Measurements from ENCODE around the gene FAM174B.

The FAM174B gene

DNA sequence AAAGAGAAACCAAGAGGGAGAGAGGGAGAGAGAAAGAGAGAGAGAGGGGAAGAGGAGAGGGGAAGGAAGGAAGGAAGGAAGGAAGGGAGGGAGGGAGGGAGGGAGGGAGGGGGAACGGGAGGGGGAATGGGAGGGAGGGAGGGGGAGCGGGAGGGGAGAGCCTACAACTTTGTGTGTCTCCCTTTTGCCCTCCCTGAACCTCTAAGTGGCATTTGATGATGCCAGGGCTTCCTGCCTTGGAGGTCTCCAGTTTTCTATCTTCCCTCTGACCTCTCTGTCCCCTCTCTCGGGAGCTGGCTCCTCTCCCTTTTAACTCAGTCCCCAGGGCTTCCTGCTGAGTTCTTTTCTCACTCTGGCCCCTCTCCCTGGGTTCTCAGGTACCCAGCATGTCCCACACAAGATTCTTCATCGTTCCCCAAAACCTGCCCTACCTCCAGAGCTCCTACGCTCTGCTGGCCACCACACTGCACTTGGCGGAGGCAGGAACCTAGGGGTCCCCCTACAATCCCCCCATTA, 12.5 kb upstream of the FAM174B start:
- DNase-seq (ENCODE audit: low read depth, low spot score) = no peak
- TF ChIP-seq, protein P1, sequence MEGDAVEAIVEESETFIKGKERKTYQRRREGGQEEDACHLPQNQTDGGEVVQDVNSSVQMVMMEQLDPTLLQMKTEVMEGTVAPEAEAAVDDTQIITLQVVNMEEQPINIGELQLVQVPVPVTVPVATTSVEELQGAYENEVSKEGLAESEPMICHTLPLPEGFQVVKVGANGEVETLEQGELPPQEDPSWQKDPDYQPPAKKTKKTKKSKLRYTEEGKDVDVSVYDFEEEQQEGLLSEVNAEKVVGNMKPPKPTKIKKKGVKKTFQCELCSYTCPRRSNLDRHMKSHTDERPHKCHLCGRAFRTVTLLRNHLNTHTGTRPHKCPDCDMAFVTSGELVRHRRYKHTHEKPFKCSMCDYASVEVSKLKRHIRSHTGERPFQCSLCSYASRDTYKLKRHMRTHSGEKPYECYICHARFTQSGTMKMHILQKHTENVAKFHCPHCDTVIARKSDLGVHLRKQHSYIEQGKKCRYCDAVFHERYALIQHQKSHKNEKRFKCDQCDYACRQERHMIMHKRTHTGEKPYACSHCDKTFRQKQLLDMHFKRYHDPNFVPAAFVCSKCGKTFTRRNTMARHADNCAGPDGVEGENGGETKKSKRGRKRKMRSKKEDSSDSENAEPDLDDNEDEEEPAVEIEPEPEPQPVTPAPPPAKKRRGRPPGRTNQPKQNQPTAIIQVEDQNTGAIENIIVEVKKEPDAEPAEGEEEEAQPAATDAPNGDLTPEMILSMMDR (IDR thresholded peaks at IDR 0.05; ENCODE audit: insufficient read depth, low read length, missing control alignments) = no peak
- no peak overlapping the region for H3K4me3 ChIP-seq (ENCODE audit: low read depth, low read length)
- POLR2A ChIA-PET = no interaction called here
- CTCF ChIA-PET = no interaction called here

DNA sequence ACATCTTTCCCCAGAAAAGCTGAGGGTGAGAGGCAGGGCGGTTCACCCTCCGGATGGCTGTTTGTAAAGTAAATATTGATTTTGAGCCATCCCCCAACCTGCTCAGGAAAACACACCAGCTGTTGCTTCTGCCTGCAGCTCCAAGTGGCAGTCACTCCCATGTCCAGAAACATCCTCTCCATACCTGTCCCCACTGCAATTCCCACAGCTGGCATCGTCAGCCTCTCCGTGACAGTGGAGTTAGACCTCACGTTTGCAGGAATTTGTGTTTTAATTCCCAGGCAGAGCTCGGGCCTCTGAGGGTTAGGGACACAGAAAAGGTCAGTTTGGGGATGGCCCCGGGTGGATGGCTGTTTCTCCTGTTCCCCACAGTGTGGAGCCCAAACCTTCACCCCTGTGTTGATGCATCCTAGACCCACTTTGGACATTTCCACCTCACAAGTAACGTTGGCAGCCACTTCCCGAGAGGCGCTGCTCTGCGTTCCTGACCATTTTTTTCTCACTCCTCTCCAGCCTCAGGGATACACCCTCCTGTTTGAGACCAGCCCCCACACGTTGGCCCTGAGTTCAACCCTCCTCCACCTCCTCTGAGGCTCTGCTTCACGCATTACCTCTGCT, 11.8 kb upstream of the FAM174B start:
- ChIA-PET POLR2A (no interaction called here), CTCF (no interaction called here)
- no peak overlapping the region for H3K4me3 ChIP-seq (ENCODE audit: low read depth, low read length)
- no peak for DNase-seq (ENCODE audit: low read depth, low spot score)
- TF ChIP-seq, protein P1 (IDR thresholded peaks at IDR 0.05; ENCODE audit: insufficient read depth, low read length, missing control alignments) = no peak

DNA sequence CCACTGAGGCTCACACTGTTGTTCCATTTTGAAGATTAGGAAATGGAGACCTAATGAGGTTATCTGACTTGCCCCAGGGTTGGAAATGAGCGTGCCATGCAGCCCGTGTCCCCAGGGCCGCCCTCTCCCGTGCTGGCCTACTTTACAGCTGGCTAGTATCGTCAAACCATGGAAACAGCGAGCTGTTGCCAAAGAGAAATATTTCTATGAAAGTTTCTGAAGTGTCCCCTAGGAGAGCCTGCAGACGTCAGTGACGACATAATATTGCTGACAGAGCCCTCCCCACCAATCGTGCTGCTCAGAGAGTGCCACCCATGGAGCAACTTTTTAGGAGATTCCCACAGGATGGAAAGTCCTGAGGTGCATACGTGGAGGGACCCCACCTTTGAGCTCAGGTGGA, 11.2 kb upstream of the FAM174B start:
- ChIA-PET POLR2A (no interaction called here), CTCF (no interaction called here)
- no peak overlapping the region for H3K4me3 ChIP-seq (ENCODE audit: low read depth, low read length)
- DNase-seq (ENCODE audit: low read depth, low spot score) = no peak
- TF ChIP-seq, protein P1 (IDR thresholded peaks at IDR 0.05; ENCODE audit: insufficient read depth, low read length, missing control alignments) = no peak

- no peak for DNase-seq (ENCODE audit: low read depth, low spot score)
- ChIA-PET POLR2A (no interaction called here), CTCF (interaction anchor here (0.9 to 1.4 kb wide), 2 partner anchors 18 to 50 kb away, joined by 3 read pairs; no protein-coding TSS in a partner anchor)
- TF ChIP-seq, protein P1 (IDR thresholded peaks at IDR 0.05; ENCODE audit: insufficient read depth, low read length, missing control alignments) = no peak
- H3K4me3 ChIP-seq (ENCODE audit: low read depth, low read length) = no peak overlapping the region
Observed at GRCh38 chr15:92665100-92665555, 9.6 kb upstream of the FAM174B start.

- no peak overlapping the region for H3K4me3 ChIP-seq (ENCODE audit: low read depth, low read length)
- POLR2A ChIA-PET = no interaction called here
- CTCF ChIA-PET = interaction anchor here (0.9 to 1.4 kb wide), 2 partner anchors 19 to 50 kb away, joined by 3 read pairs; no protein-coding TSS in a partner anchor
- no peak for DNase-seq (ENCODE audit: low read depth, low spot score)
- TF ChIP-seq, protein P1 (IDR thresholded peaks at IDR 0.05; ENCODE audit: insufficient read depth, low read length, missing control alignments) = no peak
Observed at GRCh38 chr15:92664178-92664900, 8.8 kb upstream of the FAM174B start.

DNA sequence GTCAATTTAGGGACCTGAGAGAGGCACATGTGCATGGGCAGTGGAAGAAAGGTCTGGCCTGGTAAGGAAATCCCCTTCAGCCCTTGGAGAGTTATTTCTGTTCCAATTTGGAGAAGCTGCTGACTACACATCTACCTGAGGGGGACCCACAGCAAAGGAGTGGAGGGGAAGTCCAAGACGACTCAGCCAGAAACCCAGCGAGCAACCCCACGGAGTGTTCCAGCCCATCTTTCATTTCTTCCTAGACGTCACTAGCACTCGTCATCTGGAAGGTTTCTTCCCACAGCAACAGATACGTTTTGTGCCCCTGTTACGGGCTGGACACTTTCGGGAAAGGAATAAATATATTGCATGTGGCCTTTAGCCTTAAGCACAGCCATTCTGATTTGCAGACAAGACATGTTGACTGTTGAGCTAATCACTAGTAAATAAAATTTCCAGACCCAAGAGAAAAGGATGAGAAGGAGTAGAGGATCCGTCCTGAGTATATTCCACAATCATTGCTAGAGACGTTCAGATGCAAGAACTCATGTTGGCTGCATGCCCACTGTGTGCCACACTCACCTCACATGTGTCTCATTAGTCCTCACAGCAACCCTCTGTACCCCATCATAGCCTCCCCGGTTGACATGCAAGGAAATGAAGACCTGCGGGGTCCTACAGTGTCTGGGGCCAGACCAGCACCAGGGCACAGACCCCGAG, 7.8 kb upstream of the FAM174B start:
- POLR2A ChIA-PET = no interaction called here
- H3K4me3 ChIP-seq (ENCODE audit: low read depth, low read length) = no peak overlapping the region
- DNase-seq (ENCODE audit: low read depth, low spot score) = no peak
- CTCF ChIA-PET = no interaction called here
- TF ChIP-seq, protein P1 (IDR thresholded peaks at IDR 0.05; ENCODE audit: insufficient read depth, low read length, missing control alignments) = no peak

All from AG04449 (cell line).